Muscle of arm (tissue), 12 donors: ENCODE results near the gene TNFRSF6B. TPM values are rescaled to one million over a fixed set of nuclear protein-coding genes. Genes with fewer than 3 reads are reported as not detected.
A peak's percentile ranks its signal among the peaks of the same experiment; 100 is the strongest.

Source experiments
- DNase-seq: peaks from one replicate; pipeline ENCODE4 v3.0.0-alpha.2; 2013
- polyA plus RNA-seq, 12 donors: library from polyadenylated mRNA; unstranded; fragments of 120-200 nt; gene quantifications; one replicate each; pipeline ENCODE4 v1.2.1, GENCODE V29; 2013; ENCODE audit not compliant: insufficient read length in 12 of 12

TNFRSF6B gene
- polyA plus RNA-seq, 12 donors = 0.34 to 5.1 (median 1.3) TPM; not detected in 2

DNA sequence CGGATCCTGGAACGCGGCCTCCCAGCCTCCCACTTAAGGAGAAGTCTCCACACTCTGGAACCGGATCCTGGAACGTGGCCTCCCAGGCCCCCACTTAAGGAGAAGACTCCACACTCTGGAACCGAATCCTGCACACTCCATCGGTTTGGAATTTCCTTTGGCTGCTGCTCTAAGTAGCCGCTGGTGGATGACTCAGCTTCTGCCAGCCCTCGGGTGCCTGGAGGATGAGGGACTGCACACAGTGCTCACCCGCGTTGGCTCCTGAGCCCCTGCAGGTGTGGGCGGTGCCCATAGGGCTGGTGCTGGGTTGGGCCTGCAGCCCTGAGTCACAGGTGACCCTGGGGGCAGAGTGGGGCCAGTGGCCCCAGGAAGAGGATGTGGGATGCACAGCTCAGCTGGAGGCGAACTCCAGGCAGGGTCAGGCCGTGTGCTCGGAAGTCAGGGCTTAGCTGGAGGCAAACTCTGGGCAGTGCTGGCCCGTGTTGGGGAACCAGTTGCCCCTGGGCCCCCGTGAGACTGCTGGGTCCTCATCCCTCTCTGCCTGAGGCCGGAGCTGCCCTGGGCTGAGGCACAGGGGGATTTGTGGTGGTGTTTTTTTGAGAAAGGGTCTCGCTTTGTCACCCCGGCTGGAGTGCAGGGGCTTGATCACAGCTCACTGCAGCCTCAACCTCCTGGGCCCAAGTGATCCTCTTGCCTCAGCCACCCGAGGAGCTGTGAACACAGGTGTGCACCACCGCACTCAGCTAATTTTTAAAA, 13.9 kb upstream of the TNFRSF6B start:
- DNase-seq = no peak

DNA sequence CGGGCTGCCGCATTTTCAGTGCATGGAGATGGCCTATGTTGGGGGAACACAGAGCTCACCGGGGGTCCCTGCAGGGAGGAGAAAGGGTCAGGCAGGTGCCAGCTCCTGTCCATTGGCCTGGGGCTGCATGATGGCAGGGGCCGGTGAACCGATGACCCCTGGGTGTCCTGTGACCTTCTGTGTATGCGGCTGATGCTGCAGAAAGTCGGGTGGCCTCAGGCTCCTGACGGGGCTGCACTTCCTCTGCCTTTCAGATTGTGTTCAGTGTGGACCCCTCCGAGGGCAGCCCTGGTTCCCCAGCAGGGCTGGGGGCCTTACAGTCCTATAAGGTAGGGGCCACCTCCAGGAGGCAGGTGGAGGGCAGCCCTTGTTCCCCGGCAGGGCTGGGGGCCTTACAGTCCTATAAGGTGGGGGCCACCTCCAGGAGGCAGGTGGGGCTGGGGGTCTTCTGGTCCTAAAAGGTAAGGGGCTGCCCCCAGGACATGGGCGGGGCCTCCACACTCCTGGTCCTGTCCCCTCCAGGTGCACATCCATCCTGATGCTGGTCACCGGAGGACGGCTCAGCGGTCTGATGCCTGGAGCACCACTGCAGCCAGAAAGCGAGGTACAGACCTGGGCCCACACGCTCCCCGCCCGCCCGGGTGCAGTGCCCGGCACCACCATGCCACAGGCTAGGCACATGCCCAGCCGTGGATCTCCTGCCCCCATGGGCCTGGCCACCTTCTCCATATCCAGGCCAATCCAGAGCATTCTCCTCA, 11.0 kb upstream of the TNFRSF6B start:
- no peak for DNase-seq

DNA sequence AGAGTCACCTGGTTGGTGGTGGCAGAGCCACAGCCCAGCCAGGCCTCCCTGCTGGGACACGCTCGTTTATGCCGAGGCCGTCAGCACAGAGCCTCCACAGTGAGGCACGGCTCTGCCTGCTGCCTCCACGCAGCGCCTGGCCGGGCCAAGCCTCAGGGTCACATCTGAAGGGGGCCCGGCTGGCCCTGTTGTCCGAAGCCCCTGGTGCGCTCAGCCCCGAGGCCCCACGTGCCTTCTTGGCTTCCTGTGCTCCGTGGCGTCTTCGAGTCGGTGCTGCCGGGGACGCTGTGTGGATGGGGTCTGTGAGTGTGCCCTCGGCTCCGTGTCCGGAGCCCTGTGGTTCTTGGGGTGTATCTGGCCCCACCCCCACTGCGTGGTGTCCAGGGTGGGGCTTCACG, 10.4 kb upstream of the TNFRSF6B start:
- no peak for DNase-seq

DNA sequence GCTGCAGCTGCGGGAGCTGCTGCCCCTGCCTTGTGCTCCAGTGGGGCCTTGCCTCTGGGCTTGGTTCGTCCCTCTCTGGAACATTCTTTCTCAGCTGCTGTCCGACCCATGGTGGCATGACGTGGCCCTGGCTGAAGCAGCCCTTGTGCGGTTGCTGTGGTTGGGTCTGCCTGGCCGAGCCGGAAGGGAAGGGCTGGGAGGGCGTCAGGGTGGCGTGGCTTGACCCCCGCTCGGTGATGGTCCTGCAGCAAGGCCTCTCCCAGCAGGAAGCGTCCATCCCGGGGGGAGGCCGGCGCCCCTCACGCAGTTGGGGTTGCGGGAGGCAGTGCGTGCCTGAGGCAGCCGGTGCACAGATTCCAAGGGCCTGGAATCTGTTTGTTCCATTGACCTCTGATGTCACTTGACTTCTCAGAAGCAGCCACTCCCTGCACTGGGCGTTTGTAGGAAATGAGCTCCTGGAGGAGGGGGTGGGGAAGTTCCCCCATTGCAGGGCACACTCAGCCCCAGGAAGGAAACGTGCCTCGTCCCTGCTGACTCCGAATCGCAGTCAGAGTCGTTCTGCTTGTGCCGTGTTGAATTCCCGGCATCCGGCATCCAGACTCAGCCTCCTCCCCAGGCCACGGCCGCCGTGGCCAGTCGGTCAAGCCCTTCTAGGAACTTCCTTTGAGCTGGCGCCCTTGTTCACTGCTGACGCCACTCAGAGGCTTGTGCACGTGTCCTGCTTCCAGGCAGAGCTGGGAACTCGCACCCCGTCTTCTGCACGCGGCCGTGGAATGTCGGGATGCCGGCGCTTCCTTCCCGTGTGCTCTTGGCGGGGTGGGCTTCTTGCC, 9.7 kb upstream of the TNFRSF6B start:
- peak; percentile 63 for DNase-seq

DNA sequence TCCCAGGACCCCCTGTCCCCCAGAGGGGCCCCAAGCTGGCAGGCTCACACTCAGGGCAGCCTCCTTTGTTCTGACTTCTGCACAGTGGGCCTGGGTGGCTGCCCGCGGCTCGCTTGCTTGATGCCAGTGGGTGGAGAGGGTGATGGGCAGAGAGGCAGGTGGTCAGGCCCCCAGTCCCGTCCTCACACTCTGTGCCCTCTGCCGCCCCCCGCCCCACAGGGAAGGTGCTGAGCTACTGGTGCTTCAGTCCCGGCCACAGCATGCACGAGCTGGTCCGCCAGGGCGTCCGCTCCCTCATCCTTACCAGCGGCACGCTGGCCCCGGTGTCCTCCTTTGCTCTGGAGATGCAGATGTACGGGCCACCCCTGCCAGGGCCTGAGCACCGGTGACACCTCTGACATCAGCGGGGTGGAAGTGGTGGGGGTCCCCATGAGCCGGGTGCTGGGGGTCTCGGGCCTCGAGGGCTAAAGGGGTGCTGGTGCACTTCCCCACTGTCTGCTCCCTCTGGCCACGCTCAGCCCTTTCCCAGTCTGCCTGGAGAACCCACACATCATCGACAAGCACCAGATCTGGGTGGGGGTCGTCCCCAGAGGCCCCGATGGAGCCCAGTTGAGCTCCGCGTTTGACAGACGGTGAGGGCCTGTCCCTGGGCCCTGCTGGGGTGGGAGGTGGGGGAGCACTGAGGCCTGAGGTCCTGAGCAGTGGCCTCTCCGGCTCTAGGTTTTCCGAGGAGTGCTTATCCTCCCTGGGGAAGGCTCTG, 8.9 kb upstream of the TNFRSF6B start:
- no peak for DNase-seq

DNA sequence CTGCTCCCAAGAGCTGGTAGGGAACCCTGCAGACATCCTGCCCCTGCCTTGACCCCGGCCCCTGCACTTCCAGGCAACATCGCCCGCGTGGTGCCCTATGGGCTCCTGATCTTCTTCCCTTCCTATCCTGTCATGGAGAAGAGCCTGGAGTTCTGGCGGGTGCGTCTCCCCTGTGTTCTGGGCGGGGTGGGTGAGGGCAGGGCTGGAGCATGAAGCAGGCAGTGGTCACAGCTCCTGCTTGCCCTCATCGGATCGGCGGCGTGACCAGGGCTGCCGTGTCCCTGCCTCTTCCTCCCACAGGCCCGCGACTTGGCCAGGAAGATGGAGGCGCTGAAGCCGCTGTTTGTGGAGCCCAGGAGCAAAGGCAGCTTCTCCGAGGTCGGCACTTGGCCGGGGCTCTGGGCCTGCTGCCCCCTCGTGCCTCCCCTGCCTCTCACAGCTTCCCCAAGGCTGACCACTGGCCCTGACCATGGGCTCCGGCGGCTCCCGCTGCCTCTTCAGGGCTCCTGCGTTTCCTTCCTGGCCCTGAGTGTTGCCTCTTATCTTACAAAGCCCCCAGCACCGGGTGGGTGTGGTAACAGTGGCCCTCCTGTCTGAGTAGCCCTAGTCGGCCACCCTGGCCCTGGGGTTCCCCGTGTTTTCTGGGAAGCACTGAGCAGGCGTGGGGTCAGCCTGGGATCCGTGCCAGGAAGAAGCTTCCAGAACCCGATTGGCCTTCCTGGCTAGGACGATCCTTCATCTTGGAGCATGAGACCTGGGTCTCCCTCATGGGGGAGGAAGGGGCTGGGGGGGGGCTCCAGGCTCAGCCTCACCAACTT, 8.0 kb upstream of the TNFRSF6B start:
- no peak for DNase-seq

DNA sequence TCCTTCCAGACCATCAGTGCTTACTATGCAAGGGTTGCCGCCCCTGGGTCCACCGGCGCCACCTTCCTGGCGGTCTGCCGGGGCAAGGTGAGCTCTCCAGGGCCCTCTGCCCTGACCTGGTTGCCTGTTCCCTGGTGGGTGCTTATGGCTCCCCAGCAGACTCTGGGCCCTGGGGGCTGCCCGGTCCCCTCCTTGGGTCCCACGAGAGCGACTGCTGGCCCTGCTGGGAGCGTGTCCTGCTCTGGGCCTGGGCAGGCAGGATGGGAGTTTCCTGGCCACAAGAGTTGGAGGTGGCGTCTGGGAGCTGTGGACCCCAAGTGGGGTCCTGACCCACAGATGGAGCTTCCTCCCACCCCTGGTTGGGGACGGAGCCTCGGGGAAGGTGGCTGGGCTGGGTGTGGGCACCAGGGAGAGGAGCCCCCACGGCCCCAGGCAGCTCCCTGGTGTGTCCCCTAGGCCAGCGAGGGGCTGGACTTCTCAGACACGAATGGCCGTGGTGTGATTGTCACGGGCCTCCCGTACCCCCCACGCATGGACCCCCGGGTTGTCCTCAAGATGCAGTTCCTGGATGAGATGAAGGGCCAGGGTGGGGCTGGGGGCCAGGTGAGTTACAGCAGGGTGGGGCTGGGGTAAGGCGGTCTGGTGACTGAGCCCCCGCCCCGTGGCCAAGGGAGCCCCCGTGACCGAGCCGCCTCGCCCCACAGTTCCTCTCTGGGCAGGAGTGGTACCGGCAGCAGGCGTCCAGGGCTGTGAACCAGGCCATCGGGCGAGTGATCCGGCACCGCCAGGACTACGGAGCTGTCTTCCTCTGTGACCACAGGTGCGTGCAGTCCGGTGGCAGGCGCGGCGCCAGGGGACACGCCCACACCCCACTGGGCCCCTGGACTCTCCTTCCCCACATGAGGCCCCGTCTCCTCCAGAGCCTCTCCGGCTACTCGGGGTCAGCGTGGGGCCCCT, 7.1 kb upstream of the TNFRSF6B start:
- DNase-seq = no peak

DNA sequence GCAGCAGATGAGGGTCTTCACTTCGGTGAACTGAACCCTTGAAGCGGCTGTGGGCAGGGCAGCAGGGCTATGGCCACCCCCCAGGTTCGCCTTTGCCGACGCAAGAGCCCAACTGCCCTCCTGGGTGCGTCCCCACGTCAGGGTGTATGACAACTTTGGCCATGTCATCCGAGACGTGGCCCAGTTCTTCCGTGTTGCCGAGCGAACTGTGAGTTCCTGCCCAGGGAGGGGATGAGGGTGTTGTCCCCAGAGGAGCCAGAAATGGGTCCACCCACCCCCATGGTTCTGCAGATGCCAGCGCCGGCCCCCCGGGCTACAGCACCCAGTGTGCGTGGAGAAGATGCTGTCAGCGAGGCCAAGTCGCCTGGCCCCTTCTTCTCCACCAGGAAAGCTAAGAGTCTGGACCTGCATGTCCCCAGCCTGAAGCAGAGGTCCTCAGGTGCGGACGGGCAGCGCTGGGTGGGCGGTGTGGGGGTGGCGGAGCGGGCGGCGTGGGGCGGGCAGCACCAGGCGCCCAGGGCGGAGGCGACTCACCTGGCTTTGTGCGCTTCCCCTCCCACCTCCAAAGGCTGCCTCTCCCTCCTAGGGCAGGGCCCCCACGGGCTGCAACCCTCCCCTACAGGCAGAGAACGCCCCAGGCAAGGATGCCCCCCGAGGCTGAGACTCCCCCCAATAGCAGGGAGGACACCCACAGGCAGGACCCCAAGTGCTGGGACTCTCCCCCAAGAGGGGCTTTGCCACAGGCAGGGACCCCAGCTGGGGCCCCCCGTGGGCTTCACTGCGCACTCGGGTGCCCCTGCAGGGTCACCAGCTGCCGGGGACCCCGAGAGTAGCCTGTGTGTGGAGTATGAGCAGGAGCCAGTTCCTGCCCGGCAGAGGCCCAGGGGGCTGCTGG, 6.2 kb upstream of the TNFRSF6B start:
- DNase-seq = no peak

DNA sequence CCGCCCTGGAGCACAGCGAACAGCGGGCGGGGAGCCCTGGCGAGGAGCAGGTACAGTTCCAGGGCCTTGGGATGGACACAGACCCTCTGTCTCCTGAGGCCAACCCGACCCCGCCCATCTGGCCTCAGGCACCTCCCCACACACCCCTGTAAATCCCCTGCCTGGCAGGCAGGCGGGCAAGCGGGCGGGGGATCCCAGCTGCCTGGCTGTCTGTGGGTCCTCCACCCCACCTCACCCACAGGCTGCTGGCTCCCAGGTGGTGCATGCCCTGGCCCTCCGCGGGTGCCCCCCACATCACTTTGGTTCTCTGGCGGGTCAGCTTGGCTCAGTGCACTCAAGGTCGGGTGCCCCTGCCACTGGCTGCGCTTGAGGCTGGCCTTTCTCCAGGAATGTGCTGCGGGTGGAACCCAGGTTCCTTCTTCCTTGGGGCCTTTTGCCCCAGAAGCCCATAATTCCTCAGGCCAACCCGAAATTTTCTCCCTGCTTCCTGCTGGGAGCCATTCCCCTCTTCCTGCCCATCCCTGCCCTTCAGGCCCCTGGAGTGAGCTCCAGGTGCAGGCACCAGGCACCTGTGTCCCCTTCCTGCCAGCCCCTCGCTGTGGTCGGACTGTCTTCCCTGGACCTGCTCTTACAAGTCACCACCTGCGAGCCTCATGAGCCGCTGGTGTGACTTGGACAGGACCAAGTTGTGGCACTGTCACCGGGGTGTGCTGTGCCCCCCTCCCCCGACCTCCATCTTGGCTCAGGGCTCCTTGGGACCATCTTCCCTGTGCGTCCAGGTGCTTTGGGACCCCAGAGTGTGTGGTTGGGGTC, 5.3 kb upstream of the TNFRSF6B start:
- no peak for DNase-seq

DNA sequence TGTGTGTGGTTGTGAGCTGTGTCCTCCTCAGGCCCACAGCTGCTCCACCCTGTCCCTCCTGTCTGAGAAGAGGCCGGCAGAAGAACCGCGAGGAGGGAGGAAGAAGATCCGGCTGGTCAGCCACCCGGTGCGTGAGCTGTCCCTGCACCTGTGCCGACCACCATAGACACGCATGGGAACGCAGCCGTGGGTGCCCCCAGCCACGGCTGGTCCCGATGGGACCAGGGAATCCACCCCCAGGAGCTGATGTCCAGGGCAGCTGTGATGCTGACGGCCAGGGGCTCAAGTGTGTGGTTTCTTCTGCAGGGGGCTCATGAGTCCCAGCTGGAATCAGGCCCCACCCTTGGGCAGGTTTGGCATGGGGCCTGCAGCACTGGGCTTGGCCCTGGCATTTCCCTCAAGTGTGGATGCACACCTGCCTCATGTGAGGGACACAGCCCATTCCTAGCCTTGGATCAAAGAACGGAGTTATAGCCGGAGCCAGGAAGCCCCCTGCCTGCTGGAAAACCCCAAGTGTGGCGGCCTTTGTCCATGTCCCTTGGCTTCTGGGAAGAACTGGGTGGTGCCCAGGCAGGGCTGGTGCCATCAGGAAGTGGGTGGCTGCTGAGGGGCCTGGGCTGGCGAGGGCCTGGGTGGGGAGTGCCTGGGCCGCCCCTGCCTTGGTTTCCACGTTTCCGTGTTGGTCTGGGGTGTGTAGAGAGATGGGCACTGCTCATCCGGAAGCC, 4.6 kb upstream of the TNFRSF6B start:
- no peak for DNase-seq

DNA sequence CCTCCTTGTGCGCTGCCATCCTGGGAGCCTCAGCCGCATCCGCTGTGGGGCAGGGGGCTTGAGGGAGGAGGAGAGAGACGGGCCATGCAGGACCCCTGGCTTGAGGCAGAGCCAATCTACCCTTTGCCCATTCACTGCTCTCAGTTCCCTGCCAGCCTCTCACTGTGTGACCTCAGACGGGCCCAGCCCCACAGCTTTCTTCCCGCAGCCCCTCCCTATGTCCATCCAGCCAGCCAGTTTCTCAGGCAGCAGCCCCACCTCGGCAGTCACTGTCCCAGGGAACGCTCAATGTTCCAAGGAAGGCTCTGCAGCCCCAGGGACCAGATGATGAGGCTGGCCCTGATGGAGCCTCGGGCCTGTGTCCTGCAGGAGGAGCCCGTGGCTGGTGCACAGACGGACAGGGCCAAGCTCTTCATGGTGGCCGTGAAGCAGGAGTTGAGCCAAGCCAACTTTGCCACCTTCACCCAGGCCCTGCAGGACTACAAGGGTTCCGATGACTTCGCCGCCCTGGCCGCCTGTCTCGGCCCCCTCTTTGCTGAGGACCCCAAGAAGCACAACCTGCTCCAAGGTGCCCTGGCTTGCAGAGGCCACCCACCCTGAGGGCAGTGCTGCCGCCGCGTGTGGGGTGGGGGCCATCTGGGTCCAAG, 3.9 kb upstream of the TNFRSF6B start:
- DNase-seq = no peak

DNA sequence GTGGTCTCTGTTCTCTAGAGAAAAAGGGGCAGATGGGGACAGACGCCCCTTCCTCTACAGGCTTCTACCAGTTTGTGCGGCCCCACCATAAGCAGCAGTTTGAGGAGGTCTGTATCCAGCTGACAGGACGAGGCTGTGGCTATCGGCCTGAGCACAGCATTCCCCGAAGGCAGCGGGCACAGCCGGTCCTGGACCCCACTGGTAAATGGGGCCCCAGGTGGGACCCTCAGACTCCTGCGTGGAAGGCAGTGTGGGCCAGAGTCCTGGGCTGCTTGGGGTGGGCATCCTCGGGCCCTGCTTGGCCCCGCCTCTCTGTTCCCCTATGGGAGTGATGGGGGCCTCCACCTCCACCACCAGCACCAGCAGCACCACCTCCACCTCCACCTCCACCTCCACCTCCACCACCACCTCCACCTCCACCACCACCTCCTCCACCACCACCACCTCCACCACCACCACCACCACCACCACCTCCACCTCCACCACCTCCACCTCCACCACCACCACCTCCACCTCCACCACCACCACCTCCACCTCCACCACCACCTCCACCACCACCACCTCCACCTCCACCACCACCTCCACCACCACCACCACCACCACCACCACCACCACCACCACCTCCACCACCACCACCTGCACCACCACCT, 3.2 kb upstream of the TNFRSF6B start:
- DNase-seq = no peak

DNA sequence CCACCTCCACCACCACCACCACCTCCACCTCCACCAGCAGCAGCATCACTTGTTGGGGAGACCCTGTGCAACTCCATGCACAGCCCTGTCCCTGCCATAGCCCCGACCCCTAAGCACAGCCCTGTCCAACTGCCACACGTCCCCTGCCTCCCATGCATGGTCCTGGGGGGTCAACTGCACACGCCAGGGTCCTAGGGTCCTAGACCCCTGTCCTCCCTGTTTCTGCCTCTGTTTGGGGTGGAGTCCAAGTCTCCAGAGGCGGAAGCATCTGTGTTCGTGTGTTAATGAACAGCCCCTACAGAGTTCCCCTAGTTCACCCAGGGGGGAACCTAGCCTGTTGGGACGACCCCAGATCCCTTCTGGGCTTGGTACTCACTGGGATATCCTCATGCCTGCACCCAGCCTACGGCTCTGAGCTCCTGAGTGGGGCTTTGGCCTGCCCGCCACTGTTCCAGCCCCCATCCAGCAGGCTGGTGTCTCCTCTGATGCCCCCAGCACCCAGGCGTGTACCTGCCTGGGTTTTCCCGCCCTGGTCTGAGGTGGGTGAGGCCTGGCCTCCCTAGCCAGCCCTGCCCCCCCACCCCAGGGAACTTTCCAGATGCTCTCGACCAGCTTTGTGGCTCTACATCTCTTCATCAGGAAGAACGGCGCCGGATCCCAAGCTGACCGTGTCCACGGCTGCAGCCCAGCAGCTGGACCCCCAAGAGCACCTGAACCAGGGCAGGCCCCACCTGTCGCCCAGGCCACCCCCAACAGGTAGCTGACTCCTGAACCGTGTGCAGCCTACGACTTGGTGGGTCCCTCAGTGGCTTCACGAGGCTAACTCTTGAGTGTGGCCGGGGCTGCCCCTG, 2.5 kb upstream of the TNFRSF6B start:
- DNase-seq = no peak

DNA sequence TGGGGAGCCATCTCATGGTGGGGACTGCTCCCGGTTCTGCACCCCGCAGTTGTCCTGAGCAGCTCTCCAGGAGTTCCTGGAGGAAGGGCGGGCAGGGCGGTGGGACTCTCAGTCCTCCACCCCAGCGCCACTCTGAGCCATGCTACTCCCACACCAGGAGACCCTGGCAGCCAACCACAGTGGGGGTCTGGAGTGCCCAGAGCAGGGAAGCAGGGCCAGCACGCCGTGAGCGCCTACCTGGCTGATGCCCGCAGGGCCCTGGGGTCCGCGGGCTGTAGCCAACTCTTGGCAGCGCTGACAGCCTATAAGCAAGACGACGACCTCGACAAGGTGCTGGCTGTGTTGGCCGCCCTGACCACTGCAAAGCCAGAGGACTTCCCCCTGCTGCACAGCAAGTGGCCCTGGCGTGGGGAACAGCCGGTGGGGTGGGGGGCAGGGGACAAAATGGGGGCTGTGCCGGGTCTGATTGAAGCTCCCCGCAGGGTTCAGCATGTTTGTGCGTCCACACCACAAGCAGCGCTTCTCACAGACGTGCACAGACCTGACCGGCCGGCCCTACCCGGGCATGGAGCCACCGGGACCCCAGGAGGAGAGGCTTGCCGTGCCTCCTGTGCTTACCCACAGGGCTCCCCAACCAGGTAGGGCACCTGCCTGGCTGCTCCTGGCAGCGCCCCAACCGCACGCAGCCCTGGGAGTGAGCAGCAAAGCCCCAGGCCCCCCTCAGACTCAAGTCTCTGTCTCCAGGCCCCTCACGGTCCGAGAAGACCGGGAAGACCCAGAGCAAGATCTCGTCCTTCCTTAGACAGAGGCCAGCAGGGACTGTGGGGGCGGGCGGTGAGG, 1.6 kb upstream of the TNFRSF6B start:
- no peak for DNase-seq
